Naive thymus-derived CD4-positive, alpha-beta T cell (primary cell): Measurements from ENCODE around the gene WNT3A. TPM values are rescaled to one million over a fixed set of nuclear protein-coding genes. Genes with fewer than 3 reads are reported as not detected.

ENCODE experiments used
- ATAC-seq: fragments of 150-1000 bp; cut with Tn5 transposase; 2 replicates; pipeline ENCODE4 v1.10.0; 2021; ENCODE audit warnings: mild to moderate bottlenecking, moderate library complexity
- CTCF ChIA-PET: fragments of 350-600 bp; sonication (Branson Sonifier 250); formaldehyde crosslinking; loops from one replicate; lab custom pipeline; 2021; ENCODE audit warnings: antibody characterized with exemption; lab: Charles Lee
- POLR2A ChIA-PET: fragments of 350-600 bp; sonication (Branson Sonifier 250); formaldehyde crosslinking; loops from one replicate; lab custom pipeline; 2021; ENCODE audit warnings: antibody characterized with exemption, inconsistent platforms; lab: Charles Lee
- DNase-seq, 9 donors: peaks; one replicate each; pipeline versions ENCODE4 v3.0.0 to v3.0.0-alpha.2; 2020 to 2022; ENCODE audit warnings: mixed read lengths in 1 of 9
- H3K27ac ChIP-seq: one replicate; pipeline ENCODE4 v1.7.0; 2013; ENCODE audit warnings: mild to moderate bottlenecking, low read depth, low read length, moderate library complexity
- H3K27me3 ChIP-seq, 2 donors: one replicate each; pipeline ENCODE4 v1.7.0; 2013; ENCODE audit warnings: low read length in 2 of 2, mild to moderate bottlenecking in 2 of 2, moderate library complexity in 2 of 2; ENCODE audit not compliant: control insufficient read depth in 2 of 2, insufficient read depth in 2 of 2
- H3K36me3 ChIP-seq, 3 experiments: 1 replicate in 2 of 3; 2 replicates in 1 of 3; pipeline ENCODE4 v1.7.0; 2013; ENCODE audit warnings: low read length in 3 of 3, mild to moderate bottlenecking in 3 of 3, moderate library complexity in 1 of 3; ENCODE audit not compliant: insufficient read depth in 3 of 3, control insufficient read depth in 2 of 3
- H3K4me1 ChIP-seq, 2 donors: one replicate each; pipeline ENCODE4 v1.7.0; 2013; ENCODE audit warnings: low read length in 2 of 2, mild to moderate bottlenecking in 2 of 2, moderate library complexity in 1 of 2; ENCODE audit not compliant: control insufficient read depth in 2 of 2, insufficient read depth in 2 of 2
- H3K4me3 ChIP-seq: 2 replicates; pipeline ENCODE4 v1.7.0; 2013; ENCODE audit warnings: mild to moderate bottlenecking, low read length
- H3K9me3 ChIP-seq, 3 experiments: 1 replicate in 2 of 3; 2 replicates in 1 of 3; pipeline ENCODE4 v1.7.0; 2013; ENCODE audit warnings: low read length in 3 of 3; ENCODE audit not compliant: control insufficient read depth in 2 of 3
- H3K27ac Mint-ChIP-seq, 9 donors: one replicate each; pipeline ENCODE4 v1.8.0; 2020 to 2022; ENCODE audit warnings: mixed read lengths in 9 of 9, mild to moderate bottlenecking in 8 of 9, moderate library complexity in 5 of 9, inconsistent platforms in 2 of 9
- H3K27me3 Mint-ChIP-seq, 5 donors: one replicate each; pipeline ENCODE4 v1.8.0; 2021 to 2022; ENCODE audit warnings: mixed read lengths in 5 of 5, mild to moderate bottlenecking in 1 of 5
- H3K36me3 Mint-ChIP-seq, 5 donors: one replicate each; pipeline ENCODE4 v1.8.0; 2020 to 2022; ENCODE audit warnings: mixed read lengths in 5 of 5, mild to moderate bottlenecking in 3 of 5, inconsistent platforms in 1 of 5
- H3K4me1 Mint-ChIP-seq, 7 donors: one replicate each; pipeline ENCODE4 v1.8.0; 2020 to 2022; ENCODE audit warnings: mixed read lengths in 7 of 7, mild to moderate bottlenecking in 3 of 7, inconsistent platforms in 1 of 7
- H3K4me3 Mint-ChIP-seq, 10 donors: one replicate each; pipeline ENCODE4 v1.8.0; 2020 to 2022; ENCODE audit warnings: mild to moderate bottlenecking in 10 of 10, mixed read lengths in 10 of 10, moderate library complexity in 6 of 10, inconsistent platforms in 2 of 10
- H3K9me3 Mint-ChIP-seq, 11 donors: one replicate each; pipeline ENCODE4 v1.8.0; 2020 to 2022; ENCODE audit warnings: mixed read lengths in 11 of 11, mild to moderate bottlenecking in 4 of 11, inconsistent platforms in 1 of 11, moderate library complexity in 1 of 11
- intact Hi-C, 2 donors: fragments of 100-400 bp; cut with micrococcal nuclease; formaldehyde crosslinking; loops; one replicate each; pipeline ENCODE4 v1.15.1; 2023
- polyA plus RNA-seq, 2 donors: library from polyadenylated mRNA; unstranded; fragments of 300-500 nt; fragmentation: Illumina TruSeq; gene quantifications; one replicate each; pipeline ENCODE4 v1.2.3, GENCODE V29; 2021
- total RNA-seq, 6 experiments: library from RNA in 5 of 6; stranded (reverse) in 5 of 6; gene quantifications; 1 replicate in 5 of 6; 2 replicates in 1 of 6; pipeline ENCODE4 v1.2.3 and lab custom pipeline; 2021 to 2026

WNT3A gene
- total and polyA plus RNA-seq, 7 experiments from 2014 or later = not detected

- Mint-ChIP-seq H3K9me3 (no peaks in the 10 kb centered on the region), H3K4me1 (peaks cover 0 to 16% (median 7%) of the 10 kb centered on the region in 7 donors), H3K36me3 (no peaks in the 10 kb centered on the region), H3K27ac (no peak overlapping the region), H3K27me3 (peaks cover 16 to 43% (median 22%) of the 10 kb centered on the region in 5 donors), H3K4me3 (peak overlapping the region in 3 of 10 donors; percentile 19 to 29 (median 27))
- DNase-seq (no peak), ATAC-seq (no peak)
- no peaks in the 10 kb centered on the region for H3K4me1 ChIP-seq
- H3K4me3 ChIP-seq = no peak overlapping the region
- POLR2A ChIA-PET = no interaction called here
- no peaks in the 10 kb centered on the region for H3K9me3 ChIP-seq
- H3K27ac ChIP-seq = no peak overlapping the region
- CTCF ChIA-PET = no interaction called here
- H3K27me3 ChIP-seq = no peaks in the 10 kb centered on the region
- H3K36me3 ChIP-seq = no peaks in the 10 kb centered on the region
- intact Hi-C loops = no loop called here
These were observed 4.1 kb downstream of the WNT3A start for GRCh38 chr1:228010921-228011320.

- Histone ChIP-seq H3K27me3 (no peaks in the 10 kb centered on the region), H3K36me3 (no peaks in the 10 kb centered on the region), H3K9me3 (no peaks in the 10 kb centered on the region), H3K4me3 (no peak overlapping the region), H3K27ac (no peak overlapping the region), H3K4me1 (no peaks in the 10 kb centered on the region)
- intact Hi-C loops = no loop called here
- no peak overlapping the region for H3K27ac Mint-ChIP-seq
- peaks cover 0 to 16% (median 6%) of the 10 kb centered on the region in 7 donors for H3K4me1 Mint-ChIP-seq
- peaks cover 14 to 40% (median 20%) of the 10 kb centered on the region in 5 donors for H3K27me3 Mint-ChIP-seq
- H3K9me3 Mint-ChIP-seq = no peaks in the 10 kb centered on the region
- CTCF ChIA-PET = no interaction called here
- no peak for ATAC-seq
- H3K36me3 Mint-ChIP-seq = no peaks in the 10 kb centered on the region
- POLR2A ChIA-PET = no interaction called here
- no peak overlapping the region for H3K4me3 Mint-ChIP-seq
- DNase-seq = peak in 2 of 9 donors; percentile 2 to 16
These were observed 5.0 kb downstream of the WNT3A start for GRCh38 chr1:228011721-228012311.

- no peaks in the 10 kb centered on the region for H3K27me3 ChIP-seq
These were observed 5.8 kb downstream of the WNT3A start for GRCh38 chr1:228012555-228012954.

DNA sequence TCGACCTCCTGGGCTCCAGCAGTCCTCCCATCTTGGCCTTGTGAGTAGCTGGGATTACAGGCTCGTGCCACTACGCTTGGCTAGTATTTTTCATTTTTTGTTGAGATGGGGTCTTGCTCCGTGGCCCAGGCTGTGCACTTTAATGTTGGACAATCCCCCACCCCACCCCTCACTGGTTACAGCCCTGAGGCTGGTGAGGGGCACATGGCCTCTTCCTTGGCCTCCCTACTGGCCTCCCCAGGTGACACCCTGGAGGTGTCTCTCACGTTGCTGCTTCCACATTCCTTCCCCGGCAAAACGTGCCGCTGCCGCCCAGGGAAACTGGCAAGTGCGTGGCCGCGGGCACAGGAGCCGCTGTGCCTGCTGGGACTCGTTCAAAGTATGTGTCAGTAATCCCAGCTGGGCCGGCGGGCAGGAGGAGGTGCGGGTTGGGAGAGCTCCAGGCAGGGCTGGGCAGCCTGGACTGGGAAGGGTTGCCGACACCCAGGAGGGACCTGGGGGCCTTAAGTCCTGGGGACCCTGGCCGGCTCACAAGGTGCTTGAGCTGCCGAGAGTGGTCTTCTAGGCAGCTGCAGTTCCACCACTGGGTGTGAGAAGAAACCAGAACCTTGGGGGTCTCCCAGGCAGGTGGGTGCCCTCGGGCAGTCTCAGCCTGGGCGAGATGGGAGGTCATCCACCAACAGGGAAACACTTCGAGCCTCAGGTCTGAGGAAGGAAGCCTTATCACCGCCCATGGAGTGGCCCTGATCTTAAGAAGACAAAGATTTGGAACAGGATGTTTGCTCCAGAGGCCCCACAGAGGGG, 6.5 kb downstream of the WNT3A start:
- intact Hi-C loops = no loop called here
- DNase-seq (peak in 1 of 9 donors; percentile 2), ATAC-seq (no peak)
- Histone ChIP-seq H3K36me3 (no peaks in the 10 kb centered on the region), H3K9me3 (no peaks in the 10 kb centered on the region), H3K27me3 (no peaks in the 10 kb centered on the region), H3K27ac (no peak overlapping the region), H3K4me1 (no peaks in the 10 kb centered on the region), H3K4me3 (no peak overlapping the region)
- Mint-ChIP-seq H3K36me3 (no peaks in the 10 kb centered on the region), H3K27ac (no peak overlapping the region), H3K9me3 (no peaks in the 10 kb centered on the region), H3K4me1 (peaks cover 0 to 11% (median 4%) of the 10 kb centered on the region in 7 donors), H3K27me3 (peaks cover 8 to 30% (median 18%) of the 10 kb centered on the region in 5 donors), H3K4me3 (peak overlapping the region in 1 of 10 donors; percentile 12)
- CTCF ChIA-PET = no interaction called here
- POLR2A ChIA-PET = no interaction called here

More at GRCh38 chr1:228012555-228012954, 5.8 kb downstream of the WNT3A start:
- no peaks in the 10 kb centered on the region for H3K9me3 Mint-ChIP-seq
- no peak overlapping the region for H3K4me3 Mint-ChIP-seq
- intact Hi-C loops = no loop called here
- Histone ChIP-seq H3K9me3 (no peaks in the 10 kb centered on the region), H3K4me1 (no peaks in the 10 kb centered on the region), H3K27ac (no peak overlapping the region), H3K4me3 (no peak overlapping the region), H3K36me3 (no peaks in the 10 kb centered on the region)
- H3K27me3 Mint-ChIP-seq = peaks cover 9 to 36% (median 18%) of the 10 kb centered on the region in 5 donors
- DNase-seq = no peak
- H3K36me3 Mint-ChIP-seq = no peaks in the 10 kb centered on the region
- CTCF ChIA-PET = no interaction called here
- POLR2A ChIA-PET = no interaction called here
- H3K4me1 Mint-ChIP-seq = peaks cover 0 to 12% (median 4%) of the 10 kb centered on the region in 7 donors
- no peak for ATAC-seq
- H3K27ac Mint-ChIP-seq = no peak overlapping the region

DNA sequence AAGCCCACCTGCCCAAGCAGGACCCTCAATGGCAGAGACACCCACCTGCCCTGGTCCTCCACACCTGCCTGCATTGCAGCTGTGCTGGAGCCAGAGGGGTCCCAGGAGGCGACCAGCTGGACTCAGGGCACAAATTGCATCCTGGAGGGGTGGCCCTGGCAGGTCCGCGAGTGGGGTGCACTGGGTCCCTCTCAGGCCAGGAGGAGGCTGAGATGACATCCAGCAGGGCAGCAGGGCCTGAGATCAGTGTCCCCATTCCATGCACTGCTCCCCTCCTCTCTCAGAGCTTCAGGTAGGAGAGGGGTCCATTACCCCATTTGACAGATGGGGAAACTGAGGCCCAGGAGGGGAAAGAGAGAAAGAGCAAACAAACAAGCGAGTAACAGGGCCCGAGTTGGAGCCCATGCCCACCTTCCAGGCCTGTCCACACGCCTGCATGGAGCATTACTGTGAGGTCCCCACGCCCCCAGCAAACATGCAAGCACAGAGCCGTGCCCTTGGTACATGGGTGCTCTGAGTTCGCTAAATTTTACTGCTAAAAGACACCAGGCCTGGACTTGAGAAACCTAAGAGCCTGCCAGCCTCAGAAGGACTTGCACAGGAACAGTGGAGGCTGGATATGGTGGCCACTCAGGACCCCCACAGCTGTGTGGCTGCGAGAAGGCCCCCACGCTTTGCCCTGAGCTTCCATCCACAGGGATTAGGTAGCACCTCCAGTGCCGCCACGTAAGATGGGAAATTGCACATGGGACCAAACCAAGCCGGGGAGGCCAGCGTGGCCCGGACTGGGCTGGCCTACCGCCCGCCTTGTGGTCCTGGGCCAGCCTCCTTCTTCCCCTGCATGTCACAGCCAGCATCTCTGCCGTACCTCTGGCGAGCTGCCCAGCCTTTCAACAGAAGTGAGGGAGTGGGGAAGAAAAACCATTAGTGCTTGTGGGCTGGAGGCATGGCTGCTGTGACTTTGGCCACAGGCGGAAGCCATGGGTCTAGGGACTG, 7.4 kb downstream of the WNT3A start:
- POLR2A ChIA-PET = no interaction called here

More for the DNA sequence above, 7.4 kb downstream of the WNT3A start:
- ATAC-seq (no peak), DNase-seq (peak in 2 of 9 donors; percentile 2 to 12)
- CTCF ChIA-PET = interaction anchor here (0.6 kb wide), 1 partner anchor 78 kb away, joined by 4 read pairs; no protein-coding TSS in a partner anchor
- no peaks in the 10 kb centered on the region for H3K36me3 Mint-ChIP-seq
- Histone ChIP-seq H3K36me3 (no peaks in the 10 kb centered on the region), H3K9me3 (no peaks in the 10 kb centered on the region), H3K4me3 (no peak overlapping the region), H3K27me3 (no peaks in the 10 kb centered on the region), H3K27ac (no peak overlapping the region), H3K4me1 (no peaks in the 10 kb centered on the region)
- intact Hi-C loops = no loop called here
- H3K27ac Mint-ChIP-seq = no peak overlapping the region
- H3K4me3 Mint-ChIP-seq = no peak overlapping the region
- H3K27me3 Mint-ChIP-seq = peaks cover 2 to 23% (median 16%) of the 10 kb centered on the region in 5 donors
- no peaks in the 10 kb centered on the region for H3K9me3 Mint-ChIP-seq
- peaks cover 0 to 6% (median 4%) of the 10 kb centered on the region in 7 donors for H3K4me1 Mint-ChIP-seq
